H9 (cell line): ENCODE measurements around the gene HPGDS. TPM values are rescaled to one million over a fixed set of nuclear protein-coding genes. Genes with fewer than 3 reads are reported as not detected.

Source experiments
- DNase-seq: peaks from one replicate; pipeline ENCODE4 v3.0.0-alpha.2; 2017
- H2AFZ ChIP-seq: one replicate; pipeline ENCODE4 v1.6.1; 2013; ENCODE audit warnings: mild to moderate bottlenecking, low read length, control low read depth, moderate library complexity
- H2AK5ac ChIP-seq: 2 replicates; pipeline ENCODE4 v1.6.1; 2013; ENCODE audit warnings: low read length, control low read depth, mixed read lengths; ENCODE audit not compliant: insufficient read length
- H2BK120ac ChIP-seq: one replicate; pipeline ENCODE4 v1.6.1; 2013; ENCODE audit warnings: low read depth, mild to moderate bottlenecking, low read length, control low read depth, inconsistent platforms; ENCODE audit not compliant: poor library complexity, severe bottlenecking
- H2BK12ac ChIP-seq: 2 replicates; pipeline ENCODE4 v1.6.1; 2013; ENCODE audit warnings: low read length, control low read depth, mixed read lengths, low read depth; ENCODE audit not compliant: insufficient read length
- H2BK15ac ChIP-seq: 2 replicates; pipeline ENCODE4 v1.6.1; 2013; ENCODE audit warnings: low read depth, low read length, control low read depth
- H2BK20ac ChIP-seq: one replicate; pipeline ENCODE4 v1.6.1; 2013; ENCODE audit warnings: low read depth, mild to moderate bottlenecking, low read length, control low read depth, inconsistent platforms; ENCODE audit not compliant: poor library complexity, severe bottlenecking
- H2BK5ac ChIP-seq: 2 replicates; pipeline ENCODE4 v1.6.1; 2013; ENCODE audit warnings: low read length, control low read depth, mixed read lengths; ENCODE audit not compliant: insufficient read length
- H3K14ac ChIP-seq: 2 replicates; pipeline ENCODE4 v1.6.1; 2013; ENCODE audit warnings: low read length, control low read depth; ENCODE audit not compliant: insufficient read depth
- H3K18ac ChIP-seq: 2 replicates; pipeline ENCODE4 v1.6.1; 2013; ENCODE audit warnings: low read depth, mild to moderate bottlenecking, mixed read lengths, low read length, control low read depth; ENCODE audit not compliant: insufficient read length
- H3K23ac ChIP-seq: 2 replicates; pipeline ENCODE4 v1.6.1; 2013; ENCODE audit warnings: low read length, control low read depth, mixed read lengths, low read depth; ENCODE audit not compliant: insufficient read length
- H3K23me2 ChIP-seq: 2 replicates; pipeline ENCODE4 v1.6.1; 2013; ENCODE audit warnings: low read depth, mild to moderate bottlenecking, mixed read lengths, low read length, control low read depth; ENCODE audit not compliant: insufficient read length, poor library complexity, severe bottlenecking
- H3K27ac ChIP-seq: 2 replicates; pipeline ENCODE4 v1.5.1; 2013; ENCODE audit warnings: low read length, control low read depth, mixed read lengths, low read depth; ENCODE audit not compliant: insufficient read length
- H3K27me3 ChIP-seq: 2 replicates; pipeline ENCODE4 v1.6.1; 2013; ENCODE audit warnings: low read length, control low read depth, inconsistent platforms; ENCODE audit not compliant: insufficient read depth
- H3K4ac ChIP-seq: 2 replicates; pipeline ENCODE4 v1.6.1; 2013; ENCODE audit warnings: low read depth, mild to moderate bottlenecking, control low read depth, inconsistent platforms, low read length, moderate library complexity
- H3K4me1 ChIP-seq: 2 replicates; pipeline ENCODE4 v1.6.1; 2013; ENCODE audit warnings: low read length, control low read depth, inconsistent platforms; ENCODE audit not compliant: insufficient read depth
- H3K4me2 ChIP-seq: 2 replicates; pipeline ENCODE4 v1.6.1; 2013; ENCODE audit warnings: low read length, control low read depth, mixed read lengths; ENCODE audit not compliant: insufficient read length, insufficient read depth
- H3K56ac ChIP-seq: 2 replicates; pipeline ENCODE4 v1.6.1; 2013; ENCODE audit warnings: low read depth, mild to moderate bottlenecking, mixed read lengths, low read length, control low read depth; ENCODE audit not compliant: insufficient read length
- H3K79me1 ChIP-seq: 2 replicates; pipeline ENCODE4 v1.6.1; 2013; ENCODE audit warnings: low read depth, mild to moderate bottlenecking, moderate library complexity, low read length, control low read depth, inconsistent platforms; ENCODE audit not compliant: insufficient read depth, poor library complexity, severe bottlenecking
- H3K79me2 ChIP-seq: 2 replicates; pipeline ENCODE4 v1.6.1; 2013; ENCODE audit warnings: low read length, control low read depth, inconsistent platforms; ENCODE audit not compliant: insufficient read depth
- H3K9ac ChIP-seq: 2 replicates; pipeline ENCODE4 v1.6.1; 2013; ENCODE audit warnings: low read length, control low read depth, mixed read lengths; ENCODE audit not compliant: insufficient read length; ENCODE audit errors: extremely low read depth
- H3K9me3 ChIP-seq: one replicate; pipeline ENCODE4 v1.6.1; 2013; ENCODE audit warnings: low read depth, low read length, inconsistent platforms; ENCODE audit not compliant: control insufficient read depth
- H3T11ph ChIP-seq: one replicate; pipeline ENCODE4 v1.6.1; 2013; ENCODE audit warnings: mild to moderate bottlenecking, low read length, control low read depth, inconsistent platforms
- H4K20me1 ChIP-seq: one replicate; pipeline ENCODE4 v1.6.1; 2013; ENCODE audit not compliant: control insufficient read depth, insufficient read length, insufficient read depth
- H4K5ac ChIP-seq: 2 replicates; pipeline ENCODE4 v1.6.1; 2013; ENCODE audit warnings: low read depth, mild to moderate bottlenecking, mixed read lengths, low read length, control low read depth; ENCODE audit not compliant: insufficient read length
- H4K8ac ChIP-seq: replicated peaks from 2 replicates; pipeline ENCODE4 v1.6.1; 2013; ENCODE audit warnings: low read length, control low read depth, mixed read lengths, low read depth; ENCODE audit not compliant: insufficient read length
- H4K91ac ChIP-seq: 2 replicates; pipeline ENCODE4 v1.6.1; 2013; ENCODE audit warnings: low read depth, mild to moderate bottlenecking, moderate library complexity, mixed read lengths, low read length, control low read depth; ENCODE audit not compliant: insufficient read length
- H3K27ac Mint-ChIP-seq, 3 experiments: 2 replicates in 2 of 3; 3 replicates in 1 of 3; pipeline ENCODE4 v1.8.0; 2020 to 2021; ENCODE audit warnings: mixed read lengths in 3 of 3, mild to moderate bottlenecking in 1 of 3, moderate library complexity in 1 of 3
- H3K27me3 Mint-ChIP-seq: 2 replicates; pipeline ENCODE4 v1.8.0; 2021; ENCODE audit warnings: low read depth, mild to moderate bottlenecking, moderate library complexity, mixed read lengths
- H3K36me3 Mint-ChIP-seq, 3 experiments: 2 replicates in 2 of 3; 3 replicates in 1 of 3; pipeline ENCODE4 v1.8.0; 2020 to 2021; ENCODE audit warnings: low read depth in 3 of 3, mixed read lengths in 3 of 3; ENCODE audit not compliant: insufficient read depth in 1 of 3
- H3K4me1 Mint-ChIP-seq, 2 experiments: 2 replicates each; pipeline ENCODE4 v1.8.0; 2020; ENCODE audit warnings: mixed read lengths in 2 of 2
- H3K4me3 Mint-ChIP-seq, 2 experiments: 2 replicates in 1 of 2; 3 replicates in 1 of 2; pipeline ENCODE4 v1.8.0; 2020 to 2021; ENCODE audit warnings: mild to moderate bottlenecking in 2 of 2, mixed read lengths in 2 of 2, moderate library complexity in 1 of 2
- H3K9me3 Mint-ChIP-seq, 2 experiments: 2 replicates in 1 of 2; 3 replicates in 1 of 2; pipeline ENCODE4 v1.8.0; 2020; ENCODE audit warnings: mild to moderate bottlenecking in 2 of 2, mixed read lengths in 2 of 2, moderate library complexity in 1 of 2
- CTCF ChIP-seq: fragments of 200-600 bp; sonication (generic); conservative IDR thresholded peaks from 3 replicates; pipeline ENCODE4 v1.8.0; 2021; ENCODE audit warnings: antibody characterized with exemption, mild to moderate bottlenecking
- WGBS: extraction: QIAGEN DNeasy Blood & Tissue Kit; methylation state at CpG from one replicate; pipeline ENCODE4 v1.1.7; 2013; ENCODE audit warnings: missing lambda C conversion rate, low lambda C conversion rate, mixed read lengths; ENCODE audit not compliant: insufficient read length; ENCODE audit errors: extremely low coverage; 5-methylcytosine and 5-hydroxymethylcytosine counted together
- total RNA-seq: library from RNA; stranded (reverse); gene quantifications from 2 replicates; pipeline ENCODE4 v1.2.1, GENCODE V29; 2021

HPGDS gene
- total RNA-seq, 1 experiment from 2014 or later = not detected

GRCh38 chr4:94305466-94306225, 37.0 kb downstream of the HPGDS start:
- TF ChIP-seq CTCF = no peak
- Mint-ChIP-seq H3K9me3 (peaks cover 0 to 4% of the 10 kb centered on the region in 2 experiments; a peak in 2 of 5 replicates), H3K4me3 (no peak overlapping the region), H3K4me1 (peaks cover 0 to 4% of the 10 kb centered on the region in 2 experiments; a peak in 1 of 4 replicates), H3K27me3 (no peaks in the 10 kb centered on the region), H3K27ac (peak overlapping the region in 1 of 3 experiments; percentile 69; a peak in 1 of 7 replicates), H3K36me3 (no peaks in the 10 kb centered on the region)
- Histone ChIP-seq H3K14ac (no peak overlapping the region), H2BK120ac (no peak overlapping the region), H4K8ac (peak overlapping the region; percentile 27), H3T11ph (no peak overlapping the region), H2BK20ac (no peak overlapping the region), H3K27me3 (no peaks in the 10 kb centered on the region), H3K9ac (no peak overlapping the region), H3K79me2 (no peaks in the 10 kb centered on the region), H2BK5ac (no peak overlapping the region), H3K18ac (no peak overlapping the region), H2AK5ac (no peak overlapping the region), H4K91ac (no peak overlapping the region), H4K5ac (no peak overlapping the region), H4K20me1 (no peaks in the 10 kb centered on the region), H3K4me1 (no peaks in the 10 kb centered on the region; the same call in 1 of the 2 replicates), H3K9me3 (no peaks in the 10 kb centered on the region), H3K27ac (no peak overlapping the region), H3K4ac (no peak overlapping the region), H3K23me2 (no peaks in the 10 kb centered on the region), H3K79me1 (no peaks in the 10 kb centered on the region), H2BK12ac (no peak overlapping the region), H3K56ac (no peak overlapping the region), H3K4me2 (no peak overlapping the region), H2AFZ (no peak overlapping the region), H2BK15ac (no peak overlapping the region), H3K23ac (no peak overlapping the region)
- WGBS = no CpG with 5 or more reads among the region's 5 CpGs
- DNase-seq = no peak
